GM21723 (cell line): ENCODE results near the gene ACHE.

Source experiments
- ATAC-seq: cut with Tn5 transposase; IDR thresholded peaks from one replicate; pipeline ENCODE4 v1.9.1; 2021; ENCODE audit warnings: mild to moderate bottlenecking, moderate library complexity; ENCODE audit not compliant: unreplicated experiment

Gene ACHE

DNA sequence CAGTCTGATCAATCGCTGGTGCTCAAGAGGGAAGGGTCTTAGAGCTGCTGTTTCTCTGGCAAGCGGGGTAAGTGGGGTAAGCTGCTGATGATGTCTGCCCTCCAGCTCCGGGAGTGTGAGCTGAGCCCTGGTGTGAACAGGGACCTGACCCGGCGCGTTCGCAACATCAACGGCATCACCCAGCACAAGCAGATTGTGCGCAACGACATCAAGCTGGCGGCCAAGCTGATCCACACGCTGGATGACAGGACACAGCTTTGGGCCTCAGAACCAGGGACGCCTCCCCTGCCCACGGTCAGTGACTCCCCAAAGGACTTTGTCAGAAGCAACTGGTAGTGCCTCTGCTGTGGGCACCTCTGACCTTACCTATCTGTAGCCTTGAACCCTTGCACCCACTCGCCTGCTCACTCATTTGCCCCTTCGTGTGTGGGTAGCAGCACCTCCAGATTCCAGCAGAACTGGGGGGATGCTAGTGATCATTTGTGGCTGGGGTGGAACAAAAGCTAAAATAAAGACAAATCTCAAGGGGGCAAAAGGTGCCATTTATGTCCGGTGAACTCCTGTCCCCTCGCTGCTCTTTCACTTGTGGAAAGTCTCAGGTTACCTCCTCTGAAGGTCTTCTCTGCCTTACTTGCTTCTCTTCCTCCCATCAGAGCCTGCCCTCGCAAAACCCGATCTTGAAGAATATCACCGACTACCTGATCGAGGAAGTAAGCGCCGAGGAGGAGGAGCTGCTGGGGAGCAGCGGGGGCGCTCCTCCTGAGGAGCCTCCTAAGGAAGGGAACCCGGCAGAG, 9.3 kb downstream of the ACHE start:
- no peak for ATAC-seq

DNA sequence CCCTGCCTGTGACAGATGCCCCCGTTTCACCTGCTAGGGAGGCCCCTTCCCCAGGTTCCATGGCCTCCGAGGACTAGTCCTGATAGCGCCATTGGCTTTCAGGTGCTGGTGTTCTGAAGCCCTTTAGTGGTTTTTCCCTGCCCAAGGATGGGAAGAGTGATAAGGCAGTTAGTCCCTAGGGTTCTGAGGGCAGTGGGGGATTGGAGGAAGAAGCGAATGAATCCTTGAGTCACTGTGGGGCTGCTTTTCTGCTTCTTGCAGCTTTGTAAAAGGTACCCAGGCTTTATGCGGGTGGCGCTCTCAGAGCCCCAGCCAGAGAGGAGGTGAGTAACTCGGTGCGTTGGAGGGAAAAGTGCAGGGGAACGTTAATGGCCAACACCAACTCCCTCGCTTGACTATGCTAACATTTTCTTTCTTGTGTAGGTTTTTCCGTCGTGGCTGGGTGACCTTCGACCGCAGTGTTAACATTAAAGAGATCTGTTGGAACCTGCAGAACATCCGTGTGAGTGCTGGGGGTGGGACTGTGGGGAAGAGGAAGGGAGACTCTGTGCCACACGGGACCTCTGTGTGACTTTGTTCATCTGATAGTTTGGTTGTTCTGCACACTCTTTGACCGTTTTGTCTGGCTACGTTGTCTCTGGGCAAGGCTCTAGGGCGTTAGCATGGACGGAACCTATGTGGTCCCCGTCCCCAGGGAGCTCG, 10.1 kb downstream of the ACHE start:
- ATAC-seq = no peak

DNA sequence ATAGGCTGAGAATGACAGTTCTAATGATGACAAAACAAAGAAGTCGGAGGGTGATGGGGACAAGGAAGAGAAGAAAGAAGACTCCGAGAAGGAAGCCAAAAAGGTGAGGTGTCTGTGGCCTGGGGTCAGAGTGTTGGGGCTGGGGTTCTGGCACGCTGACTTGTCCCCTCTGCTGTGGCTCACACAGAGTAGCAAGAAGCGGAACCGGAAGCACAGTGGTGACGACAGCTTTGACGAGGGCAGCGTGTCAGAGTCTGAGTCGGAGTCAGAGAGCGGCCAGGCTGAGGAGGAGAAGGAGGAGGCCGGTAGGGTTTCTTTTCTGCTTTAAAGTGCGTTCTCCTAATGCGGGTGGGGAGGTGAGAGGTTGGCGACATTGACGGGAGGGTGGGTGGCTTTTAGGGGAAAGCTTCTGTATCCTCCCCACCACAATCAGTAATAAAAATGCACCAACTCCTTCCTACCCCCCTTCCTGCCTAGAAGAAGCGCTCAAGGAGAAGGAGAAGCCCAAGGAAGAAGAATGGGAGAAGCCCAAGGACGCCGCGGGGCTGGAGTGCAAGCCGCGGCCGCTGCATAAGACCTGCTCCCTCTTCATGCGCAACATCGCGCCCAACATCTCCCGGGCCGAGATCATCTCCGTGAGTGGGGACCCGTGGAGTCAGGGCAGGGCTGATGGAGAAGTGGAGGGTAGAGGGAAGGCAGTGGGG, 10.8 kb downstream of the ACHE start:
- no peak for ATAC-seq

DNA sequence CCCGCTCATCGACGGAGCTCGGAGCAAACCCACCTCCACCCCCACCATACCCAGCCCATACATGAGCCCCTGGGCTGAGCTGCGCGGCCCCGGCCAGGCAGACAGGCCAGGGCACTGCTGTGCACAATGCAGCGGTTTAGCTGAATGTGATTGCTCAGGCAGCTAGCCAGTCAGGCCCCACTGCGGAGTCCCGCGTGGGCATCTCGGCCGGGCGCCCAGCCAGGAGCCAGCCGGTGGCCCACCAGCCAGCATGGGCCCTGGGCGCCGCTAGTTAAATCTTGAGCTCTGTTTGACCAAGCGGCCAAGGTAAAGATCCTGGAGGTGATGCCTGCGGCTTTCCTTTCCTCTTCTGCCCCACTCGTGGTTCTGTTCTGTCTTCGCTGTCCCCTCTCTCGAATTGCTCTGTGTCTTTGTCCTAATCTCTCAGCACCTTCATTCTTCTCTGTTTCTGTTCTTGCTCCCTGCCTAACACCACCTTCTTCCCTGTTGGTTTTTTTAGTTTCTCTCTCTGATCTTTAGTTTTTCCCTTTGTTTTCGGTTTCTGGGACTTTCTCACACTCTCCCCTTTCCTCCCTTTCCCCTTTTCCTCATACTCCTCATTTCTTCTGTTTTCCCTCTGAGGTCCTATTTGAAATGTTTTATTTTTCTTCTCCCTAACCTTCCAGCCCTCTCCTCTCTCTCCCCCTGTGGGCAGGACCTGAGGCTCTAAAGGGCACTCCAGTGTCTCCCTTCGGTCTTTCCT, 12.7 kb downstream of the ACHE start:
- no peak for ATAC-seq

DNA sequence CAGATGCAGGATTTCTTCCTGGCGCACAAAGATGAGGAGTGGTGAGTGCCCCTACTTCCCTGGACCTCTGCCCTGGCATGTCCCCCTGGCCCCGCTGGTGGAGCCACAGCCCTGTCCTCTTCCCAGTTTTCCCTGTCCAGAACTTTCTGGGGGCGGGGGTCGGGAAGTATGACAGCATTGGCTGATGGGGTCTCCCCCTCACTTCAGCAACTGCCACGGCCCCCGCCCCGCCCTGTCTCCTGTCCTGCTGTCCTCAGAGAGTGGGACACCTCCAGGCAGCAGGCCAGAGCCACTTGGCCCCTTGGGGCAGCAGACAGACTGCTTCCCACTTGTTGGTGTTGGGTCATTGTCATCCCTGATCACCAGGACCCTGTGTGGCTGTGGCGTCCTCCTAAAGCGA, 13.5 kb downstream of the ACHE start:
- ATAC-seq = no peak

DNA sequence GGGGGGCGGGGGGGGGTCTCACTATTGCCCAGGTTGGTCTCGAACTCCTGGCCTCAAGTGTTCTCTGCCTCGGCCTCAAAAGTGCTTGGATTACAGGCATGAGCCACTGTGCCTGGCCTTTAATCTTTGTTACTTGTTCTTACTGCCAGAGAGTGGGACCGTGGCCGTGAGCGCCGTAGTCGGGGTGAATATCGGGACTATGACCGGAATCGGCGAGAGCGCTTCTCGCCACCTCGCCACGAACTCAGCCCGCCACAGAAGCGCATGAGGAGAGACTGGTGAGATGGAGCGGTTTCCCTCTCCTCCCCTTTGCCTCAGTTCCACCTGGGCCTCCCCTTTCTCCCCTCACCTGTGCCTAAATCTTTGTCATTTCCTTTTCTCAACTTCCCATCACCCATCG, 14.6 kb downstream of the ACHE start:
- no peak for ATAC-seq

DNA sequence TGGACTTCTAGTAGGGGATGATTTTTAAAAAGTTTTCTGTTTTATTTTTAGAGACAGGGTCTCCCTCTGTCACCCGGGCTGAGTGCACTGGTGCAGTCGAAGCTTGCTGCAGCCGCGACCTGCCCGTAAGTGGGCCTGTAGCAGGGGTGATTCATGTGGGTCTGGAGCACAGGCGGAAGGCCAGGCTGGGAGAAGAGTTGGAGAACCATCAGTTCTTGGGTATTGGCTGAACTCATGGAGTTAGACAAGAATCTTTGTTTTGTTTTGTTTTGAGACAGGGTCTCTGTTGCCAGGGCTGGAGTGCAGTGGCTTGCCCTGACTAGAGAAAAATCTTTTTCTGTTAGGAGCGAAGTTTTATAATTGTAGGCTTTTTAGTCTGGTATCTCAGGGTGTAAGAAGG, 15.0 kb downstream of the ACHE start:
- ATAC-seq = no peak

DNA sequence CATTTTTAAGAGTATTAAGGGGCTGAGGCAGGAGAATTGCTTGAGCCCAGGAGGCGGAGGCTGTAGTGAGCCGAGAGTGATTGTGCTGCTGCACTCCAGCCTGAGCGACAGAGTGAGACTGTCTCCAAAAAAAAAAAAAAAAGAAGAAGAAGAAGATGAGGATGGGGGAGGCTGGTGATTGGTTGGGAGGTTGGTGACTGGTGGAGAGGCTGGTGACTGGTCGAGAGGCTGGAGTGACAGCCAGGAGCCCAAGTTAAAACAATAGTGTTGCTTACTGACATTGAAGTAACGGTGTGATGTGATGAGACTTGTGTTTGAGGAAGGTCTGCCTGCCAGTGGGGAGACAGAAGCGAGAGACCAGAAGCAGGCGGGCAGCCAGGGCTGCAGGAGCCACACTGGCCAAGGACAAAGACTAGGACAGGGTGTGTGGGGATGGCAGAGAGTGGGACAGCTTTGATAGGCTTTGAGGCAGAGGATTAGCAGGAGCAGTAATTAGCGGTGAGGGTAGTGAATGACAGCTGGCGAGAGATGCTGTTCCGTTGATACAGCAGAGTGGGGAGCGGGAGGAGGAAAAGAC, 15.9 kb downstream of the ACHE start:
- no peak for ATAC-seq

DNA sequence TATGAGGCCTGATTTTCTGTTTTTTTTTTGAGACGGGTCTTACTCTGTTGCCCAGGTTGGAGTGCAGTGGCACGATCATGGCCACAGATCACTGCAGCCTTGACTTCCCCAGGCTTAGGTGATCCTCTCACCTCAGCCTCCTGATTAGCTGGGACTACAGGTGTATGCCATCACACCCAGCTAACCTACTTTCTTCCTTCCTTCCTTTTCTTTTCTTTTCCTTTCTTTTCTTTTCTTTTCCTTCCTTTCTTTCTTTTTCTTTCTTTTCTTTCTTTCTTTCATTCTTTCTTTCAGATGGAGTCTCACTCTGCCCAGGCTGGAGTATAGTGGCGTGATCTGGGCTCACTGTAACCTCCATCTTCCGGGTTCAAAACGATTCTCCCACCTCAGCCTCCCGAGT, 17.0 kb downstream of the ACHE start:
- no peak for ATAC-seq

DNA sequence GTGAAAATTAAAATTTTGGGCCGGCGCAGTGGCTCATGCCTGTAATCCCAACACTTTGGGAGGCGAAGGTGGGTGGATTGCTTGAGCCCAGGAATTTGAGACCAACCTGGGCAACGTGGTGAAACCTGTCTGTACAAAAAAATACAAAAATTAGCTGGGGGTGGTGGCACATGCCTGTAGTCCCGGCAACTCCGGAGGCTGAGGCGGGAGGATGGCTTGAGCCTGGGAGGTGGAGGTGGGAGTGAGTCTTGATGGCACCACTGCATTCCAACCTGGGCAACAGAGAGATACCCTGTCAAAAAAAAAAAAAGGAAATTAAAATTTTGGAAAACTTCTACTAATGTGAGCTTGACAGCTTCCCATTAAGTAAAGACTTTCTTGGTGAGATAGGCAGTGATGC, 17.7 kb downstream of the ACHE start:
- no peak for ATAC-seq

DNA sequence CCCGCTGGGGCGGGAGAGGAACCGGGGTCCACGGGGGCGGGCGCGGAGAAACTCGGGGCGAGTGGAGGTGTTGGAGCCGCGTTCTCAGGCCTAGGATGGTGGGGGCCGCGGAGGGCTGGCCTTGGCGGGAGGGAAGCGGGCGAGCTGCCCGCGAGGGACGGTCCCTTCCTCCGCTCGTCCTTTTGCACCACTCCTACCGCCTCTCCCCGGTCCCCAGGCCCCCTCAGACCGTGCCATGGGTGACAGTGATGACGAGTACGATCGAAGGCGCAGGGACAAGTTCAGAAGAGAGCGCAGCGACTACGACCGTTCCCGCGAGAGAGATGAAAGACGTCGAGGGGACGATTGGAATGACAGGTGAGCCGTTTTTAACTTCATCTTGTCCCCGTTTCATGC, 20.3 kb downstream of the ACHE start:
- ATAC-seq = peak; percentile 44

DNA sequence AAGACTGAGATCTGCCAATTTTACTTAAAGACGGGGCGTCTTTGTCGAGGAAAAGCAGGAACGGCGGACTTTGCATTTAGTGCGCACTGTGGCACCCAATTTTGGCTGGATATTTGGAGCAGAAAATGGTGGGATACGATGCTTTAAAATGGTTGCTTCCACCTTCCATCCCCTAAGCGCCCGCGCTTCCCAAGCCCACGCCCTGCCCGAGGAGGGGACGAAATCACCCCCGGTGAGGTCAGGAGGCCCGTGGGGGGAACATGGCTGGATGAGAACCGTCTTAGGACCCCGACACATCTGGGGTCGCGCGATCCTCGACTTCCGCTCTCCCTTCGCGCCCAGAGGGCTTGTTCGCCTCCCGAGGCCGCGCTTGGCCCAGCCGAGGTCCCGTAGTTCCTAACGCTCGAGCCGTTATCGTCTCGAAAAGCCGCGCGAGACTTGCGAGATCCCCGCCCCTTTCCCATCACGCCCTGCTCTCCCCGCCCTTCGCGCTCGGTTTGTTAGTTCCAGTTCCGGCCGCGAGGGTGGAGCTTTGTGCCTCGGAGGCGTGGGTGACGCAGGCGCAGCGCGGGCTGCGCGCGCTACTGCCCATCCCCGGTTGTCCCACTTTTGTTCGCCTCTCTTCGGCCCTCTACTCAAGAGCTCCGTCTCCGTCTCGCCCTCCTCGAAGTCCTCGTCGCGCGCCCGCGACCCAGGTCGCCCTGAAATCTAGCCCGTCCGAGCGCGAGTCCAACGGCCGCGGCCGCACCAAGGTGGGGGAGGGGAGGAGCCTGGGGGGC, 20.9 kb downstream of the ACHE start, which contains the start of gene SRRT:
Gene SRRT (plus strand): TSS at position 527 of the 779 bp plus-strand sequence. CDS start 488 bp downstream, outside the sequence.
- peak; percentile 85 for ATAC-seq

DNA sequence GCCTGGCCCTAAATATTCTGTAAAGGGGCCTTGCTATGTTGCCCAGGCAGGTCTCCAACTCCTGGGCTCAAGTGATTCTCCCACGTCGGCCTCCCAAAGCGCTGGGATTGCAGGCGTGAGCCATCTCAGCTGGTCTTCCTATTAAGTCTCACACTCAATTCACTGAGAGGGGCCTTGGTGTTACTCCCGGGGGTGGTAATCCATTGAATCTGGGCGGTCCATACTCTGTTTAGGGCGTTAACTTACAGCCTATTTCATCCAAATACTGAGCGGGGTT, 21.4 kb downstream of the ACHE start:
- no peak for ATAC-seq

DNA sequence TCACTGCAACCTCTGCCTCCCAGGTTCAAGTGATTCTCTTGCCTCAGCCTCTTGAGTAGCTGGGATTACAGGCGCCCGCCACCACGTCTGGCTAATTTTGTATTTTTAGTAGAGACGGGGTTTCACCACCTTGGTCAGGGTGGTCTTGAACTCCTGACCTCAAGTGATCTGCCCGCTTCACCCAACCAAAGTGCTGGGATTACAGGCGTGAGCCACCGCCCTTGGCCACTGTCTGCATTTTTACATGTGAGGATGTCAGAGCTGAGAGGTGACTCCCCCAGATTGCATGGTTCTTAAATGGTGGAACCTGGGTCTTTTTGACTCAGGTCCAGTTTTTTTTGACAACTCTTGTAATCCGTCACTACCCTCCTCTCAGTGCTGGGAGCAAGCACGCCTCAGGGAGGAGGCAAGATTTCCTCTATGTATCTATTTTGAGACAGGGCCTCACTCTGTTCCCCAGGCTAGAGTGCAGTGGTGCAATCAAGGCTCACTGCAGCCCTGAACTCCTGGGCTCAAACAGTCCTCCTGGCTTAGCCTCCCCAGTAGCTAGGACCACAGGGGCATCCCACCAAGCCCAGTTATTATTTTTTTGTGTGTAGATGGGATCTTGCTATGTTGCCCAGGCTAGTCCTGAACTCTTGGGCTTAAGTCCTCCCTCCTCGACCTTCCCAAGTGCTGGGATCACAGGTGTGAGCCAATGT, 21.9 kb downstream of the ACHE start:
- no peak for ATAC-seq

DNA sequence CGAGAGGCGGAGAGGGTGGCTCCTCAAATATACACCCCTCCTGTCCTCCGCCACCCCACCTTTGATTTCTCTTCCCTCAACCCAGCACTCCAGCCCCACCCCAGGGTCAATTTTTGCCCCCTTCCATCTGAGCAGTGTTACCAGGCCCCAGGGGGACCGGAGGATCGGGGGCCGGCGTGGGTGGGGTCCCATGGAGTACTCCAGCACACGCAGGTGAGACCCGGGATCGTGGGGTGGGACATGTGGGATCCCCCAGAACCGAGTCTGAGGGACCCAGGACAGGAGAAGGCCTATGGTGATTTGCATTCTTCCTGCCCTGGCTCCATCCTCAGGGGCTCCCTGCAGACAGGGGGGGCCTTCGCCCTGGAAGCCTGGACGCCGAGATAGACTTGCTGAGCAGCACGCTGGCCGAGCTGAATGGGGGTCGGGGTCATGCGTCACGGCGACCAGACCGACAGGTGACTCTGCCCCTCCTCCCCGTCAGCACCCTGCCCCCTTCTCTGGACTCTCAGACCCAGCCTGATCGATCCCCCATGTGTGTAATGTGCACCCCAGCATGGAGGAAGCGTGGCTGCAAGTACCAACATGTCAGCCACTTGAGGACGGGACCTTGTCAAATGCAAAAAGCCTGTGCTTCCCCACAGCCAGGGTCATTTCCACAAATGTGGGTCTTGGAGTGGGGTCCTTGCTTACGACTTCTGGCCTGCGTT, 27.8 kb downstream of the ACHE start:
- no peak for ATAC-seq

DNA sequence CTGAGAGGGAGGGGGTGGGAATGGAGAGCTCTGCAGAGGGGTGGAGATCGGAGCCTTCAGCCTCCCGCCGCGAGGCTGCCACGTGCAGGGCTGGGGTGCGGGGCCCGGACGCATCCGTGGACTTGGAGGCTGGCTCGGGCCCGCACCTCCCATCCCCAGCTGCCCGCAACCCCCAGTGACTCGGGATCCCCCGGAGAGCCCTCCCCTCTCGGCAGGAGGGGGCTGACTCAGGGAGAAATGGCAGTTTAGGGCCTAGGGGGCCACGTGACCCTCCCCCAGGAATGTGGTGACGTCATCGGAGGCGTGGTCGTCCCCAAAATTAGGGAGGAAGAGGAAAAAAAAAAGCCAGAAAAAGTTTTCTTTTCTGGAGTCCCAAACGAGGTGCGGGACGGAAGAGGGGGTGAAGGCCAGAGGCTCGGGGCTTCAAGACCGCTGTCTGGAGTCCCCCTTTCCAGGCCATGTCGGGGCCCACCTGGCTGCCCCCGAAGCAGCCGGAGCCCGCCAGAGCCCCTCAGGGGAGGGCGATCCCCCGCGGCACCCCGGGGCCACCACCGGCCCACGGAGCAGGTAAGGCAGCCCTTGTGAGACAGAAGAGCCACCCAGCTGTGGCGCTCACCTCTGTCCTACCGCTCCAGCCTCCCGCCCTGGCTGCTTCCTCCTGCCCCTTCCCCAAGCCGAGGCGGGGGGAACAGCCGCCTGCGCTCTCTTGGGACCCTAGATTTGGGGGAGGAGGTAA, 28.5 kb downstream of the ACHE start, which contains the start of gene TRIP6:
Gene TRIP6 (plus strand): TSS at position 348 of the 736 bp plus-strand sequence. CDS start 111 bp downstream, at position 459.
- ATAC-seq = peak; percentile 57

DNA sequence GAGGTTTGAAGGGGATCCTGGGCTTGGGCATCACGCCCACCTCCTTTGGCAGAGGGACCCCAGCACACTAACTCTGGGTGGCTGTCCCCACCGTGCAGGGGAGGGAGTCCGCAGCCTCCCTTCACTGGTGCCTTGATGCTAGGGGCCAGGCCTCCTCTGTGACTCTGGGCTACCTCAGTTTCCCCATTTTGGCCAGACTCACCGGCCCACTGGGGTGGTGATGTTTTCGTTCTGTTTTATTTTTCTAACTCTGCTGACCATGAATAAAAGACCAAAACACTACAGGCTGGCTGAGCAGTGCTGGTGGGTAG, 29.0 kb downstream of the ACHE start:
- ATAC-seq = peak; percentile 10
